Neural progenitor cell (in vitro differentiated cells): ENCODE results near the gene UBE3C.

Source experiments
- CTCF ChIP-seq: fragments of 200-600 bp; sonication (generic); IDR thresholded peaks from 2 replicates; pipeline ENCODE4 v1.5.1; 2017; ENCODE audit warnings: antibody characterized with exemption, mild to moderate bottlenecking
- EZH2 ChIP-seq: fragments of 200-600 bp; sonication (generic); IDR thresholded peaks from 2 replicates; pipeline ENCODE4 v1.6.1; 2017; ENCODE audit warnings: antibody characterized with exemption, mild to moderate bottlenecking, moderate library complexity
- EZH2phosphoT487 ChIP-seq: fragments of 200-600 bp; sonication (generic); IDR thresholded peaks from 2 replicates; pipeline ENCODE4 v1.6.1; 2017; ENCODE audit warnings: antibody characterized with exemption

GRCh38 chr7:157279741-157280215 lies 141.1 kb downstream of the UBE3C start:
- TF ChIP-seq EZH2 (no peak), CTCF (no peak), EZH2phosphoT487 (no peak)
